Suprapubic skin (tissue), 4 donors: ENCODE data around the gene FAM204A. TPM values are rescaled to one million over a fixed set of nuclear protein-coding genes. Genes with fewer than 3 reads are reported as not detected.

Source experiments
- DNase-seq, 2 donors: peaks; one replicate each; pipeline ENCODE4 v3.0.0-alpha.2; 2019; ENCODE audit warnings: low spot score in 2 of 2
- H3K27ac ChIP-seq: fragments of 200-600 bp; sonication (generic); one replicate; pipeline ENCODE4 v1.5.1; 2019
- H3K27me3 ChIP-seq: fragments of 200-600 bp; sonication (generic); one replicate; pipeline ENCODE4 v1.5.1; 2019
- H3K36me3 ChIP-seq: fragments of 200-600 bp; sonication (generic); one replicate; pipeline ENCODE4 v1.5.1; 2019
- H3K4me1 ChIP-seq: fragments of 200-600 bp; sonication (generic); one replicate; pipeline ENCODE4 v1.5.1; 2019
- H3K4me3 ChIP-seq: fragments of 200-600 bp; sonication (generic); one replicate; pipeline ENCODE4 v1.5.1; 2019; ENCODE audit warnings: mild to moderate bottlenecking
- H3K9me3 ChIP-seq: fragments of 200-600 bp; sonication (generic); one replicate; pipeline ENCODE4 v1.5.1; 2019
- CTCF ChIP-seq, 2 donors: fragments of 200-600 bp in 1 of 2; fragments of 450-650 bp in 1 of 2; sonication (generic) in 1 of 2; IDR thresholded peaks; one replicate each; pipeline ENCODE4 v1.5.1; 2016 to 2019; ENCODE audit warnings: antibody characterized with exemption in 2 of 2, mild to moderate bottlenecking in 1 of 2, moderate library complexity in 1 of 2
- EP300 ChIP-seq: sonication (generic); formaldehyde crosslinking; IDR thresholded peaks from one replicate; pipeline ENCODE4 v1.6.1; 2017; ENCODE audit warnings: antibody characterized with exemption
- POLR2A ChIP-seq, 2 donors: fragments of 450-650 bp; IDR thresholded peaks; one replicate each; pipeline ENCODE4 v1.6.1; 2017; ENCODE audit warnings: antibody characterized with exemption in 2 of 2, mild to moderate bottlenecking in 2 of 2, moderate library complexity in 2 of 2
- POLR2AphosphoS5 ChIP-seq, 3 donors: sonication (generic); formaldehyde crosslinking; IDR thresholded peaks; one replicate each; pipeline ENCODE4 v1.6.1; 2017; ENCODE audit warnings: antibody characterized with exemption in 3 of 3
- WGBS: methylation state at CpG from one replicate; pipeline ENCODE4 v1.1.5; 2018; 5-methylcytosine and 5-hydroxymethylcytosine counted together
- total RNA-seq, 4 donors: library from RNA; depleted of rRNA; stranded (reverse); fragments of >200 nt; gene quantifications; one replicate each; pipeline ENCODE4 v1.1.0, GENCODE V29; 2016

Gene FAM204A
- total RNA-seq, 4 donors from 2014 or later = 18.2 to 45.4 (median 35.1) TPM

DNA sequence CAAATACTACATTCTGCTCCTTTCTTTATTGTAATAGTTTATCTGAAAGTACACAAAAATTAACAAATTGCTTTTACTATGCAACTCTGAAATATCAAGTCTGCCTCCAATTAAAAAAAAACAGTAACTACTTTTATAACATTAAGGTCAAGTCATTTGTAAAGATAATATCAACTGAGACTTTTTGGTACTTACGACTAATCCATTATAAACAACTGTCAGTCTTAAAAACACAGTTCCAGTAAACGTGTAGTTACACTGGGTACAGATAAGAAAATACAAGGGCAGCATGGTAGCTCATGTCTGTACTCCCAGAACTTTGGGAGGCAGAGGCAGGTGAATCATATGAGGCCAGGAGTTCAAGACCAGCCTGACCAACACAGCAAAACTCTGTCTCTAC lies 32.2 kb downstream of the FAM204A start:
- no peak overlapping the region for H3K27ac ChIP-seq
- peaks cover 47% of the 10 kb centered on the region for H3K36me3 ChIP-seq
- no peaks in the 10 kb centered on the region for H3K27me3 ChIP-seq
- no peak overlapping the region for H3K4me3 ChIP-seq
- no peak for TF ChIP-seq EP300
- TF ChIP-seq CTCF (IDR thresholded peaks at IDR 0.05) = no peak
- no peak for TF ChIP-seq POLR2A (IDR thresholded peaks at IDR 0.05)
- no peak for TF ChIP-seq POLR2AphosphoS5 (IDR thresholded peaks at IDR 0.05)
- DNase-seq = no peak
- H3K9me3 ChIP-seq = no peaks in the 10 kb centered on the region
- peaks cover 8% of the 10 kb centered on the region for H3K4me1 ChIP-seq
- 47% methylated on average over 2 of the region's 2 CpGs for WGBS

GRCh38 chr10:118308664-118309063 lies 33.5 kb downstream of the FAM204A start:
- peaks cover 8% of the 10 kb centered on the region for H3K4me1 ChIP-seq
- 90% methylated on average over 6 of the region's 6 CpGs for WGBS
- no peak for DNase-seq
- H3K36me3 ChIP-seq = peaks cover 51% of the 10 kb centered on the region
- H3K9me3 ChIP-seq = no peaks in the 10 kb centered on the region
- H3K27ac ChIP-seq = no peak overlapping the region
- H3K4me3 ChIP-seq = no peak overlapping the region
- H3K27me3 ChIP-seq = no peaks in the 10 kb centered on the region
- TF ChIP-seq POLR2AphosphoS5 (IDR thresholded peaks at IDR 0.05) = no peak
- TF ChIP-seq CTCF (IDR thresholded peaks at IDR 0.05) = no peak
- no peak for TF ChIP-seq EP300
- no peak for TF ChIP-seq POLR2A (IDR thresholded peaks at IDR 0.05)

GRCh38 chr10:118307859-118308258 lies 34.3 kb downstream of the FAM204A start:
- H3K27me3 ChIP-seq = no peaks in the 10 kb centered on the region
- no peak overlapping the region for H3K27ac ChIP-seq
- peaks cover 44% of the 10 kb centered on the region for H3K36me3 ChIP-seq
- WGBS = 39% methylated on average over 4 of the region's 4 CpGs
- peaks cover 8% of the 10 kb centered on the region for H3K4me1 ChIP-seq
- H3K9me3 ChIP-seq = no peaks in the 10 kb centered on the region
- H3K4me3 ChIP-seq = no peak overlapping the region
- TF ChIP-seq EP300 = no peak
- no peak for TF ChIP-seq POLR2A (IDR thresholded peaks at IDR 0.05)
- no peak for TF ChIP-seq POLR2AphosphoS5 (IDR thresholded peaks at IDR 0.05)
- TF ChIP-seq CTCF (IDR thresholded peaks at IDR 0.05) = no peak
- no peak for DNase-seq

- Histone ChIP-seq H3K27me3 (no peaks in the 10 kb centered on the region), H3K36me3 (peaks cover 38% of the 10 kb centered on the region)
- 24% methylated on average over 1 of the region's 1 CpG for WGBS
These were observed 34.9 kb downstream of the FAM204A start for GRCh38 chr10:118307220-118307619.

DNA sequence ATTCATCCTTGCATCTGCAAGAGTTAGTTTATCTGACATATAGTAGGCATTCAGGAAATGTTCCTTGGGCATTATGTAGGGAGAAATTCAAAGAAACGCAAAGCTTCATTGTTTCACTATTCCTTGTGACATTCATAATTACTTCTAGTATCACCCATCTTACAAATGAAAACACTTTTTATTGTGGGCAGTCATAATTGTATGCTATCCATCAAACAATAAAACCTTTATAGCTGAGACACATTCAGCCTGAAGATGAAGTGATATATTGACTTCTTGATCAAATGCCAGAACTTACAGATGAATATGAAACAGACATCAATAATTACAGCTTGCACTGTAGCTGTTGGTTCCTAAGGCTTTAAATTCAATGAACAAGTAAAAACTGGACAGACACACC lies 36.4 kb downstream of the FAM204A start:
- Histone ChIP-seq H3K4me1 (peaks cover 8% of the 10 kb centered on the region), H3K4me3 (no peak overlapping the region), H3K27ac (no peak overlapping the region), H3K9me3 (no peaks in the 10 kb centered on the region), H3K27me3 (no peaks in the 10 kb centered on the region), H3K36me3 (peaks cover 26% of the 10 kb centered on the region)
- TF ChIP-seq EP300 (no peak), POLR2AphosphoS5 (IDR thresholded peaks at IDR 0.05) (no peak), POLR2A (IDR thresholded peaks at IDR 0.05) (no peak), CTCF (IDR thresholded peaks at IDR 0.05) (no peak)
- WGBS = 59% methylated on average over 1 of the region's 1 CpG
- DNase-seq = no peak

More at GRCh38 chr10:118307220-118307619, 34.9 kb downstream of the FAM204A start:
- no peak for DNase-seq
- Histone ChIP-seq H3K27ac (no peak overlapping the region), H3K4me1 (peaks cover 8% of the 10 kb centered on the region), H3K9me3 (no peaks in the 10 kb centered on the region), H3K4me3 (no peak overlapping the region)
- TF ChIP-seq POLR2AphosphoS5 (IDR thresholded peaks at IDR 0.05) = no peak
- TF ChIP-seq POLR2A (IDR thresholded peaks at IDR 0.05) = no peak
- no peak for TF ChIP-seq EP300
- TF ChIP-seq CTCF (IDR thresholded peaks at IDR 0.05) = no peak
